Measurements from ENCODE around the gene MB. TPM values are rescaled to one million over a fixed set of nuclear protein-coding genes. Genes with fewer than 3 reads are reported as not detected.

Gene MB
- total and polyA plus RNA-seq, 9 of the 15 experiments (the other 6 are each of a cell fraction or from before 2014, with no cell fraction given) = not detected

- no peaks in the 10 kb centered on the region for H3K9me1 ChIP-seq (ENCODE audit: control insufficient read depth, insufficient read depth, low read length)
- TF ChIP-seq IRF9 (tag; IDR thresholded peaks at IDR 0.05) (no peak), GATAD2B (IDR thresholded peaks at IDR 0.05; ENCODE audit: borderline replicate concordance) (no peak), YY1 (IDR thresholded peaks at IDR 0.05; ENCODE audit: borderline replicate concordance in 1 of 3, control insufficient read depth in 1 of 3, extremely low read depth in 1 of 3, insufficient read depth in 3 of 3, insufficient read length in 1 of 3, insufficient replicate concordance in 2 of 3, low read depth in 1 of 3, low read length in 2 of 3) (no peak), VEZF1 (CRISPR knock-in tag; IDR thresholded peaks at IDR 0.05) (no peak)
- H3K79me2 ChIP-seq (ENCODE audit: control insufficient read depth, insufficient read depth, low read length) = no peaks in the 10 kb centered on the region
- DNase-seq (ENCODE audit: extremely low read depth in 1 of 4, low spot score in 3 of 4) (no peak), ATAC-seq (no peak), FAIRE-seq (no peak)
- WGBS (ENCODE audit: insufficient coverage, low coverage, missing lambda C conversion rate) = 77% methylated on average over 1 of the region's 1 CpG
- intact Hi-C loops (cut with micrococcal nuclease) = no loop called here
- ChIA-PET POLR2A (no interaction called here), CTCF (ENCODE audit: low intra/inter-chr PET ratio) (no interaction called here)
- H3K27ac ChIP-seq (ENCODE audit: extremely low read depth, low read depth, low read length) = no peak overlapping the region
- no peaks in the 10 kb centered on the region for H4K20me1 ChIP-seq (replicated peaks; ENCODE audit: control insufficient read depth, insufficient read depth, low read length)
- no peaks in the 10 kb centered on the region for H3K9me3 ChIP-seq (replicated peaks; ENCODE audit: control insufficient read depth, insufficient read depth, low read depth, low read length)
- BruUV-seq (replicated peaks) = no TSS peak
- in situ Hi-C loops (cut with MboI) = no loop called here
- peaks cover 0 to 2% of the 10 kb centered on the region in 2 experiments; a peak in 3 of 5 replicates for H3K4me1 ChIP-seq (replicated peaks in 1 of 2; ENCODE audit: control insufficient read depth in 2 of 2, insufficient read depth in 2 of 2, low read length in 2 of 2)
- H3K36me3 ChIP-seq (ENCODE audit: control insufficient read depth, insufficient read depth, low read length) = no peaks in the 10 kb centered on the region
- H2AFZ ChIP-seq (ENCODE audit: low read depth, low read length) = no peak overlapping the region
- H3K4me2 ChIP-seq (ENCODE audit: insufficient read depth, low read length) = no peak overlapping the region
- H3K4me3 ChIP-seq = no peak overlapping the region
- H3K27me3 ChIP-seq (ENCODE audit: control insufficient read depth in 2 of 2, insufficient read depth in 2 of 2, low read length in 2 of 2) = 0 out of 5 replicates have a peak, but pooled peaks cover 0 to 9% of the 10 kb centered on the region in 2 experiments
- H3K9ac ChIP-seq (ENCODE audit: insufficient read depth in 1 of 2, low read depth in 2 of 2, low read length in 2 of 2) = no peak overlapping the region
These were observed 26.9 kb upstream of the MB start for GRCh38 chr22:35643991-35644390.
